MG63 (cell line): ENCODE results near the gene C14orf132. TPM values are rescaled to one million over a fixed set of nuclear protein-coding genes. Genes with fewer than 3 reads are reported as not detected.
"Not testable (repeated sequence)": the region's sequence is repeated elsewhere in the genome, so short reads cannot be mapped to it uniquely, and the experiment has no call there.

Source experiments
- DNase-seq: peaks from one replicate; pipeline ENCODE4 v3.0.0-alpha.2; 2020
- H3K27me3 ChIP-seq: fragments of 250-450 bp; sonication (Bioruptor Pico); 2 replicates; pipeline ENCODE4 v1.5.1; 2020; ENCODE audit warnings: mild to moderate bottlenecking, moderate library complexity
- H3K36me3 ChIP-seq: fragments of 250-450 bp; sonication (Bioruptor Pico); 2 replicates; pipeline ENCODE4 v1.5.1; 2020; ENCODE audit warnings: mild to moderate bottlenecking, moderate library complexity
- H3K4me3 ChIP-seq: fragments of 250-450 bp; sonication (Bioruptor Pico); 2 replicates; pipeline ENCODE4 v1.5.1; 2020; ENCODE audit warnings: mild to moderate bottlenecking, moderate library complexity
- H3K9me3 ChIP-seq: fragments of 250-450 bp; sonication (Bioruptor Pico); 2 replicates; pipeline ENCODE4 v1.5.1; 2020; ENCODE audit warnings: mild to moderate bottlenecking, moderate library complexity
- total RNA-seq: library from RNA; depleted of rRNA; stranded (reverse); fragments of >200 nt; shearing (Covaris generic); gene quantifications from 2 replicates; pipeline ENCODE4 v1.2.3, GENCODE V29; 2014; ENCODE audit warnings: low replicate concordance

The C14orf132 gene
- total RNA-seq, 1 experiment from 2014 or later: 3.8 TPM

GRCh38 chr14:96067985-96068930, 29.1 kb downstream of the C14orf132 start:
- no peaks in the 10 kb centered on the region for H3K27me3 ChIP-seq
- no peak for DNase-seq
- H3K36me3 ChIP-seq: no peaks in the 10 kb centered on the region
- no peaks in the 10 kb centered on the region for H3K9me3 ChIP-seq
- no peak overlapping the region for H3K4me3 ChIP-seq

GRCh38 chr14:96069421-96069820, 30.3 kb downstream of the C14orf132 start:
- no peaks in the 10 kb centered on the region for H3K36me3 ChIP-seq
- H3K9me3 ChIP-seq: no peaks in the 10 kb centered on the region
- H3K4me3 ChIP-seq: no peak overlapping the region
- H3K27me3 ChIP-seq: no peaks in the 10 kb centered on the region
- DNase-seq: no peak

- no peak overlapping the region for H3K4me3 ChIP-seq
- H3K36me3 ChIP-seq: no peaks in the 10 kb centered on the region
- DNase-seq: no peak
- no peaks in the 10 kb centered on the region for H3K9me3 ChIP-seq
- no peaks in the 10 kb centered on the region for H3K27me3 ChIP-seq
Measured at GRCh38 chr14:96071561-96071960, 32.4 kb downstream of the C14orf132 start.

GRCh38 chr14:96072076-96072475, 32.9 kb downstream of the C14orf132 start:
- H3K4me3 ChIP-seq: no peak overlapping the region
- no peaks in the 10 kb centered on the region for H3K27me3 ChIP-seq
- no peaks in the 10 kb centered on the region for H3K9me3 ChIP-seq
- H3K36me3 ChIP-seq: no peaks in the 10 kb centered on the region
- no peak for DNase-seq

GRCh38 chr14:96072746-96073145, 33.6 kb downstream of the C14orf132 start:
- H3K36me3 ChIP-seq: no peaks in the 10 kb centered on the region
- no peak for DNase-seq
- no peak overlapping the region for H3K4me3 ChIP-seq

GRCh38 chr14:96073260-96074039, 34.3 kb downstream of the C14orf132 start:
- not testable (repeated sequence) for DNase-seq

More at GRCh38 chr14:96072746-96073145, 33.6 kb downstream of the C14orf132 start:
- Histone ChIP-seq H3K27me3 (no peaks in the 10 kb centered on the region), H3K9me3 (no peaks in the 10 kb centered on the region)

GRCh38 chr14:96077983-96078624, 38.9 kb downstream of the C14orf132 start:
- no peaks in the 10 kb centered on the region for H3K27me3 ChIP-seq
- DNase-seq: no peak
- no peak overlapping the region for H3K4me3 ChIP-seq
- no peaks in the 10 kb centered on the region for H3K9me3 ChIP-seq
- H3K36me3 ChIP-seq: no peaks in the 10 kb centered on the region

More at GRCh38 chr14:96073260-96074039, 34.3 kb downstream of the C14orf132 start:
- not testable (repeated sequence) for H3K27me3 ChIP-seq, H3K4me3 ChIP-seq, H3K36me3 ChIP-seq, H3K9me3 ChIP-seq

GRCh38 chr14:96078625-96079016, 39.5 kb downstream of the C14orf132 start:
- no peak overlapping the region for H3K4me3 ChIP-seq
- no peak for DNase-seq
- no peaks in the 10 kb centered on the region for H3K9me3 ChIP-seq
- no peaks in the 10 kb centered on the region for H3K27me3 ChIP-seq
- H3K36me3 ChIP-seq: no peaks in the 10 kb centered on the region

- no peaks in the 10 kb centered on the region for H3K27me3 ChIP-seq
- no peaks in the 10 kb centered on the region for H3K36me3 ChIP-seq
- no peaks in the 10 kb centered on the region for H3K9me3 ChIP-seq
- DNase-seq: no peak
- H3K4me3 ChIP-seq: no peak overlapping the region
Measured at GRCh38 chr14:96079066-96079465, 39.9 kb downstream of the C14orf132 start.

- no peak for DNase-seq
Measured at GRCh38 chr14:96080571-96080970, 41.4 kb downstream of the C14orf132 start.

GRCh38 chr14:96081224-96081623, 42.1 kb downstream of the C14orf132 start:
- Histone ChIP-seq H3K36me3 (no peaks in the 10 kb centered on the region), H3K27me3 (no peaks in the 10 kb centered on the region), H3K9me3 (no peaks in the 10 kb centered on the region), H3K4me3 (no peak overlapping the region)
- DNase-seq: no peak

More at GRCh38 chr14:96080571-96080970, 41.4 kb downstream of the C14orf132 start:
- Histone ChIP-seq H3K9me3 (no peaks in the 10 kb centered on the region), H3K4me3 (no peak overlapping the region), H3K36me3 (no peaks in the 10 kb centered on the region), H3K27me3 (no peaks in the 10 kb centered on the region)

- no peak for DNase-seq
- Histone ChIP-seq H3K9me3 (no peaks in the 10 kb centered on the region), H3K27me3 (no peaks in the 10 kb centered on the region), H3K4me3 (no peak overlapping the region), H3K36me3 (no peaks in the 10 kb centered on the region)
Measured at GRCh38 chr14:96081767-96082400, 42.7 kb downstream of the C14orf132 start.

GRCh38 chr14:96082420-96083300, 43.5 kb downstream of the C14orf132 start:
- no peak for DNase-seq
- no peak overlapping the region for H3K4me3 ChIP-seq

GRCh38 chr14:96083667-96084320, 44.6 kb downstream of the C14orf132 start:
- H3K4me3 ChIP-seq: no peak overlapping the region
- H3K27me3 ChIP-seq: no peaks in the 10 kb centered on the region
- no peaks in the 10 kb centered on the region for H3K9me3 ChIP-seq
- H3K36me3 ChIP-seq: no peaks in the 10 kb centered on the region
- no peak for DNase-seq

More at GRCh38 chr14:96082420-96083300, 43.5 kb downstream of the C14orf132 start:
- H3K36me3 ChIP-seq: no peaks in the 10 kb centered on the region
- no peaks in the 10 kb centered on the region for H3K9me3 ChIP-seq
- no peaks in the 10 kb centered on the region for H3K27me3 ChIP-seq

GRCh38 chr14:96084796-96085195, 45.6 kb downstream of the C14orf132 start:
- Histone ChIP-seq H3K4me3 (no peak overlapping the region), H3K36me3 (no peaks in the 10 kb centered on the region), H3K9me3 (no peaks in the 10 kb centered on the region), H3K27me3 (no peaks in the 10 kb centered on the region)
- DNase-seq: no peak
